Measurements from ENCODE around the gene ESD.

GRCh38 chr13:46817095-46817494, 20.1 kb upstream of the ESD start:
- TF ChIP-seq MAX (IDR thresholded peaks at IDR 0.05; ENCODE audit: low read depth, low read length) (no peak), CTCF (IDR thresholded peaks at IDR 0.05; ENCODE audit: low read depth, low read length) (no peak), POLR2A (IDR thresholded peaks at IDR 0.05; ENCODE audit: extremely low read depth, insufficient read length) (no peak), MYC (IDR thresholded peaks at IDR 0.05; ENCODE audit: low read depth, low read length) (no peak)
